H9 (cell line): ENCODE data around the gene PPP1CB. TPM values are rescaled to one million over a fixed set of nuclear protein-coding genes. Genes with fewer than 3 reads are reported as not detected.

Experiments used
- DNase-seq: peaks from one replicate; pipeline ENCODE4 v3.0.0-alpha.2; 2017
- H2AFZ ChIP-seq: one replicate; pipeline ENCODE4 v1.6.1; 2013; ENCODE audit warnings: mild to moderate bottlenecking, low read length, control low read depth, moderate library complexity
- H2AK5ac ChIP-seq: 2 replicates; pipeline ENCODE4 v1.6.1; 2013; ENCODE audit warnings: low read length, control low read depth, mixed read lengths; ENCODE audit not compliant: insufficient read length
- H2BK120ac ChIP-seq: one replicate; pipeline ENCODE4 v1.6.1; 2013; ENCODE audit warnings: low read depth, mild to moderate bottlenecking, low read length, control low read depth, inconsistent platforms; ENCODE audit not compliant: poor library complexity, severe bottlenecking
- H2BK12ac ChIP-seq: 2 replicates; pipeline ENCODE4 v1.6.1; 2013; ENCODE audit warnings: low read length, control low read depth, mixed read lengths, low read depth; ENCODE audit not compliant: insufficient read length
- H2BK15ac ChIP-seq: 2 replicates; pipeline ENCODE4 v1.6.1; 2013; ENCODE audit warnings: low read depth, low read length, control low read depth
- H2BK20ac ChIP-seq: one replicate; pipeline ENCODE4 v1.6.1; 2013; ENCODE audit warnings: low read depth, mild to moderate bottlenecking, low read length, control low read depth, inconsistent platforms; ENCODE audit not compliant: poor library complexity, severe bottlenecking
- H2BK5ac ChIP-seq: 2 replicates; pipeline ENCODE4 v1.6.1; 2013; ENCODE audit warnings: low read length, control low read depth, mixed read lengths; ENCODE audit not compliant: insufficient read length
- H3K14ac ChIP-seq: 2 replicates; pipeline ENCODE4 v1.6.1; 2013; ENCODE audit warnings: low read length, control low read depth; ENCODE audit not compliant: insufficient read depth
- H3K18ac ChIP-seq: 2 replicates; pipeline ENCODE4 v1.6.1; 2013; ENCODE audit warnings: low read depth, mild to moderate bottlenecking, mixed read lengths, low read length, control low read depth; ENCODE audit not compliant: insufficient read length
- H3K23ac ChIP-seq: 2 replicates; pipeline ENCODE4 v1.6.1; 2013; ENCODE audit warnings: low read length, control low read depth, mixed read lengths, low read depth; ENCODE audit not compliant: insufficient read length
- H3K23me2 ChIP-seq: 2 replicates; pipeline ENCODE4 v1.6.1; 2013; ENCODE audit warnings: low read depth, mild to moderate bottlenecking, mixed read lengths, low read length, control low read depth; ENCODE audit not compliant: insufficient read length, poor library complexity, severe bottlenecking
- H3K27ac ChIP-seq: 2 replicates; pipeline ENCODE4 v1.5.1; 2013; ENCODE audit warnings: low read length, control low read depth, mixed read lengths, low read depth; ENCODE audit not compliant: insufficient read length
- H3K27me3 ChIP-seq: 2 replicates; pipeline ENCODE4 v1.6.1; 2013; ENCODE audit warnings: low read length, control low read depth, inconsistent platforms; ENCODE audit not compliant: insufficient read depth
- H3K4ac ChIP-seq: 2 replicates; pipeline ENCODE4 v1.6.1; 2013; ENCODE audit warnings: low read depth, mild to moderate bottlenecking, control low read depth, inconsistent platforms, low read length, moderate library complexity
- H3K4me1 ChIP-seq: 2 replicates; pipeline ENCODE4 v1.6.1; 2013; ENCODE audit warnings: low read length, control low read depth, inconsistent platforms; ENCODE audit not compliant: insufficient read depth
- H3K4me2 ChIP-seq: 2 replicates; pipeline ENCODE4 v1.6.1; 2013; ENCODE audit warnings: low read length, control low read depth, mixed read lengths; ENCODE audit not compliant: insufficient read length, insufficient read depth
- H3K56ac ChIP-seq: 2 replicates; pipeline ENCODE4 v1.6.1; 2013; ENCODE audit warnings: low read depth, mild to moderate bottlenecking, mixed read lengths, low read length, control low read depth; ENCODE audit not compliant: insufficient read length
- H3K79me1 ChIP-seq: 2 replicates; pipeline ENCODE4 v1.6.1; 2013; ENCODE audit warnings: low read depth, mild to moderate bottlenecking, moderate library complexity, low read length, control low read depth, inconsistent platforms; ENCODE audit not compliant: insufficient read depth, poor library complexity, severe bottlenecking
- H3K79me2 ChIP-seq: 2 replicates; pipeline ENCODE4 v1.6.1; 2013; ENCODE audit warnings: low read length, control low read depth, inconsistent platforms; ENCODE audit not compliant: insufficient read depth
- H3K9ac ChIP-seq: 2 replicates; pipeline ENCODE4 v1.6.1; 2013; ENCODE audit warnings: low read length, control low read depth, mixed read lengths; ENCODE audit not compliant: insufficient read length; ENCODE audit errors: extremely low read depth
- H3K9me3 ChIP-seq: one replicate; pipeline ENCODE4 v1.6.1; 2013; ENCODE audit warnings: low read depth, low read length, inconsistent platforms; ENCODE audit not compliant: control insufficient read depth
- H3T11ph ChIP-seq: one replicate; pipeline ENCODE4 v1.6.1; 2013; ENCODE audit warnings: mild to moderate bottlenecking, low read length, control low read depth, inconsistent platforms
- H4K20me1 ChIP-seq: one replicate; pipeline ENCODE4 v1.6.1; 2013; ENCODE audit not compliant: control insufficient read depth, insufficient read length, insufficient read depth
- H4K5ac ChIP-seq: 2 replicates; pipeline ENCODE4 v1.6.1; 2013; ENCODE audit warnings: low read depth, mild to moderate bottlenecking, mixed read lengths, low read length, control low read depth; ENCODE audit not compliant: insufficient read length
- H4K8ac ChIP-seq: replicated peaks from 2 replicates; pipeline ENCODE4 v1.6.1; 2013; ENCODE audit warnings: low read length, control low read depth, mixed read lengths, low read depth; ENCODE audit not compliant: insufficient read length
- H4K91ac ChIP-seq: 2 replicates; pipeline ENCODE4 v1.6.1; 2013; ENCODE audit warnings: low read depth, mild to moderate bottlenecking, moderate library complexity, mixed read lengths, low read length, control low read depth; ENCODE audit not compliant: insufficient read length
- H3K27ac Mint-ChIP-seq, 3 experiments: 2 replicates in 2 of 3; 3 replicates in 1 of 3; pipeline ENCODE4 v1.8.0; 2020 to 2021; ENCODE audit warnings: mixed read lengths in 3 of 3, mild to moderate bottlenecking in 1 of 3, moderate library complexity in 1 of 3
- H3K27me3 Mint-ChIP-seq: 2 replicates; pipeline ENCODE4 v1.8.0; 2021; ENCODE audit warnings: low read depth, mild to moderate bottlenecking, moderate library complexity, mixed read lengths
- H3K36me3 Mint-ChIP-seq, 3 experiments: 2 replicates in 2 of 3; 3 replicates in 1 of 3; pipeline ENCODE4 v1.8.0; 2020 to 2021; ENCODE audit warnings: low read depth in 3 of 3, mixed read lengths in 3 of 3; ENCODE audit not compliant: insufficient read depth in 1 of 3
- H3K4me1 Mint-ChIP-seq, 2 experiments: 2 replicates each; pipeline ENCODE4 v1.8.0; 2020; ENCODE audit warnings: mixed read lengths in 2 of 2
- H3K4me3 Mint-ChIP-seq, 2 experiments: 2 replicates in 1 of 2; 3 replicates in 1 of 2; pipeline ENCODE4 v1.8.0; 2020 to 2021; ENCODE audit warnings: mild to moderate bottlenecking in 2 of 2, mixed read lengths in 2 of 2, moderate library complexity in 1 of 2
- H3K9me3 Mint-ChIP-seq, 2 experiments: 2 replicates in 1 of 2; 3 replicates in 1 of 2; pipeline ENCODE4 v1.8.0; 2020; ENCODE audit warnings: mild to moderate bottlenecking in 2 of 2, mixed read lengths in 2 of 2, moderate library complexity in 1 of 2
- WGBS: extraction: QIAGEN DNeasy Blood & Tissue Kit; methylation state at CpG from one replicate; pipeline ENCODE4 v1.1.7; 2013; ENCODE audit warnings: missing lambda C conversion rate, low lambda C conversion rate, mixed read lengths; ENCODE audit not compliant: insufficient read length; ENCODE audit errors: extremely low coverage; 5-methylcytosine and 5-hydroxymethylcytosine counted together
- total RNA-seq: library from RNA; stranded (reverse); gene quantifications from 2 replicates; pipeline ENCODE4 v1.2.1, GENCODE V29; 2021
- TF ChIP-seq, protein P1 (sequence below): fragments of 200-600 bp; sonication (generic); conservative IDR thresholded peaks from 3 replicates; pipeline ENCODE4 v1.8.0; 2021; ENCODE audit warnings: antibody characterized with exemption, mild to moderate bottlenecking

PPP1CB gene
- total RNA-seq, 1 experiment from 2014 or later = 184 TPM

DNA sequence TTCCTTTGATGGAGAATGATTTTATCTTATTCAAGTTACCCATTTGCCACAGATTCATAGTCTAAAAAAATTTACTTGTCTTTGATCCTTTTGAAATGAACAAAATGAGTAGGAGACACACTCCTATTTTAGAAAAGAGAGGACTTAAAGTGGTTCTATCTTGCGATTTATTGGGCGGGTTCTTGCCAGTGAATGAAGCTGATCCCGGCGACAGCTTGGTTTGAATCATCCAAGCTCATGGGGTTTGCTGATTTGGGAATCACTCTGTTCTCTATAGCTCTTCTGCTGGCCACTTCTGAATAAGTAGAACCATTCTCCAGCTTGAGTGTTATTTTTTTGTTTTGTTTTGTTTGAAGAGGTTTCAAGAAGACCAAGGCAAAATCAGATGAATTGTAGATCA, 25.5 kb upstream of the PPP1CB start:
- Histone ChIP-seq H2BK15ac (no peak overlapping the region), H3K14ac (no peak overlapping the region), H3K4me2 (no peak overlapping the region), H3K4me1 (no peaks in the 10 kb centered on the region), H4K8ac (no peak overlapping the region), H3K23me2 (no peaks in the 10 kb centered on the region), H3K27ac (no peak overlapping the region), H4K5ac (no peak overlapping the region), H3K9ac (no peak overlapping the region), H2BK20ac (no peak overlapping the region), H3K4ac (no peak overlapping the region), H4K20me1 (no peaks in the 10 kb centered on the region), H3K27me3 (no peaks in the 10 kb centered on the region), H3T11ph (no peak overlapping the region), H3K23ac (no peak overlapping the region), H2AFZ (no peak overlapping the region), H3K18ac (no peak overlapping the region), H3K56ac (no peak overlapping the region), H4K91ac (no peak overlapping the region), H2BK120ac (no peak overlapping the region), H2AK5ac (no peak overlapping the region), H3K9me3 (no peaks in the 10 kb centered on the region), H3K79me2 (no peaks in the 10 kb centered on the region), H2BK5ac (no peak overlapping the region), H2BK12ac (no peak overlapping the region), H3K79me1 (no peaks in the 10 kb centered on the region)
- no CpG with 5 or more reads among the region's 4 CpGs for WGBS
- DNase-seq = no peak
- H3K36me3 Mint-ChIP-seq = no peaks in the 10 kb centered on the region
- H3K4me1 Mint-ChIP-seq = peaks cover 3 to 4% of the 10 kb centered on the region in 2 experiments
- H3K9me3 Mint-ChIP-seq = no peaks in the 10 kb centered on the region; a peak in 1 of 5 replicates
- H3K27ac Mint-ChIP-seq = no peak overlapping the region
- no peak overlapping the region for H3K4me3 Mint-ChIP-seq
- TF ChIP-seq, protein P1, sequence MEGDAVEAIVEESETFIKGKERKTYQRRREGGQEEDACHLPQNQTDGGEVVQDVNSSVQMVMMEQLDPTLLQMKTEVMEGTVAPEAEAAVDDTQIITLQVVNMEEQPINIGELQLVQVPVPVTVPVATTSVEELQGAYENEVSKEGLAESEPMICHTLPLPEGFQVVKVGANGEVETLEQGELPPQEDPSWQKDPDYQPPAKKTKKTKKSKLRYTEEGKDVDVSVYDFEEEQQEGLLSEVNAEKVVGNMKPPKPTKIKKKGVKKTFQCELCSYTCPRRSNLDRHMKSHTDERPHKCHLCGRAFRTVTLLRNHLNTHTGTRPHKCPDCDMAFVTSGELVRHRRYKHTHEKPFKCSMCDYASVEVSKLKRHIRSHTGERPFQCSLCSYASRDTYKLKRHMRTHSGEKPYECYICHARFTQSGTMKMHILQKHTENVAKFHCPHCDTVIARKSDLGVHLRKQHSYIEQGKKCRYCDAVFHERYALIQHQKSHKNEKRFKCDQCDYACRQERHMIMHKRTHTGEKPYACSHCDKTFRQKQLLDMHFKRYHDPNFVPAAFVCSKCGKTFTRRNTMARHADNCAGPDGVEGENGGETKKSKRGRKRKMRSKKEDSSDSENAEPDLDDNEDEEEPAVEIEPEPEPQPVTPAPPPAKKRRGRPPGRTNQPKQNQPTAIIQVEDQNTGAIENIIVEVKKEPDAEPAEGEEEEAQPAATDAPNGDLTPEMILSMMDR = no peak
- H3K27me3 Mint-ChIP-seq = no peaks in the 10 kb centered on the region; the same call in 1 of the 2 replicates
